Medulla oblongata (tissue), 1 donor: ENCODE measurements around the gene H2AZ2.
A peak's percentile ranks its signal among the peaks of the same experiment; 100 is the strongest.
"Not testable (repeated sequence)": the region's sequence is repeated elsewhere in the genome, so short reads cannot be mapped to it uniquely, and the experiment has no call there.

ENCODE experiments used
- DNase-seq: peaks from one replicate; pipeline ENCODE4 v3.0.0-alpha.2; 2015; ENCODE audit errors: extremely low spot score

Gene H2AZ2

GRCh38 chr7:44870780-44871179 lies 22.9 kb upstream of the H2AZ2 start:
- not testable (repeated sequence) for DNase-seq

- DNase-seq = not testable (repeated sequence)
These were observed 22.4 kb upstream of the H2AZ2 start for GRCh38 chr7:44870336-44870735.

- DNase-seq = peak; percentile 33
These were observed 19.4 kb upstream of the H2AZ2 start for GRCh38 chr7:44867073-44867995.

GRCh38 chr7:44861949-44862348 lies 14.1 kb upstream of the H2AZ2 start:
- not testable (repeated sequence) for DNase-seq

- no peak for DNase-seq
These were observed 10.3 kb upstream of the H2AZ2 start for GRCh38 chr7:44858161-44858560.

- no peak for DNase-seq
These were observed 6.9 kb upstream of the H2AZ2 start for GRCh38 chr7:44854644-44855364.

GRCh38 chr7:44853391-44853790 lies 5.5 kb upstream of the H2AZ2 start:
- no peak for DNase-seq

- DNase-seq = no peak
These were observed 4.7 kb upstream of the H2AZ2 start for GRCh38 chr7:44852590-44852989.

- DNase-seq = no peak
These were observed 2.1 kb upstream of the H2AZ2 start for GRCh38 chr7:44849885-44850544.

GRCh38 chr7:44849259-44849884 lies 1.5 kb upstream of the H2AZ2 start:
- no peak for DNase-seq

GRCh38 chr7:44847509-44847919 lies 373 bp downstream of the H2AZ2 start:
- DNase-seq = peak; percentile 89

GRCh38 chr7:44846816-44847508 lies 925 bp downstream of the H2AZ2 start:
- DNase-seq = no peak

- DNase-seq = not testable (repeated sequence)
These were observed 1.5 kb downstream of the H2AZ2 start for GRCh38 chr7:44846390-44846789.

- DNase-seq = no peak
These were observed 2.4 kb downstream of the H2AZ2 start for GRCh38 chr7:44845451-44845850.

- DNase-seq = not testable (repeated sequence)
These were observed 4.4 kb downstream of the H2AZ2 start for GRCh38 chr7:44843440-44843839.

GRCh38 chr7:44842675-44843074 lies 5.2 kb downstream of the H2AZ2 start:
- DNase-seq = not testable (repeated sequence)

- DNase-seq = no peak
These were observed 9.1 kb downstream of the H2AZ2 start for GRCh38 chr7:44838751-44839150.

- no peak for DNase-seq
These were observed 20.3 kb downstream of the H2AZ2 start for GRCh38 chr7:44827567-44827966.

GRCh38 chr7:44824894-44825526 lies 22.9 kb downstream of the H2AZ2 start:
- no peak for DNase-seq

GRCh38 chr7:44823255-44823781 lies 24.6 kb downstream of the H2AZ2 start:
- DNase-seq = no peak
